ENCODE results near the gene PHLDA1. TPM values are rescaled to one million over a fixed set of nuclear protein-coding genes. Genes with fewer than 3 reads are reported as not detected.
A peak's percentile ranks its signal among the peaks of the same experiment; 100 is the strongest.

The PHLDA1 gene
- total and polyA plus RNA-seq, 2 of the 4 experiments (the other 2 are of a cell fraction) = 27.8 to 32.4 TPM

DNA sequence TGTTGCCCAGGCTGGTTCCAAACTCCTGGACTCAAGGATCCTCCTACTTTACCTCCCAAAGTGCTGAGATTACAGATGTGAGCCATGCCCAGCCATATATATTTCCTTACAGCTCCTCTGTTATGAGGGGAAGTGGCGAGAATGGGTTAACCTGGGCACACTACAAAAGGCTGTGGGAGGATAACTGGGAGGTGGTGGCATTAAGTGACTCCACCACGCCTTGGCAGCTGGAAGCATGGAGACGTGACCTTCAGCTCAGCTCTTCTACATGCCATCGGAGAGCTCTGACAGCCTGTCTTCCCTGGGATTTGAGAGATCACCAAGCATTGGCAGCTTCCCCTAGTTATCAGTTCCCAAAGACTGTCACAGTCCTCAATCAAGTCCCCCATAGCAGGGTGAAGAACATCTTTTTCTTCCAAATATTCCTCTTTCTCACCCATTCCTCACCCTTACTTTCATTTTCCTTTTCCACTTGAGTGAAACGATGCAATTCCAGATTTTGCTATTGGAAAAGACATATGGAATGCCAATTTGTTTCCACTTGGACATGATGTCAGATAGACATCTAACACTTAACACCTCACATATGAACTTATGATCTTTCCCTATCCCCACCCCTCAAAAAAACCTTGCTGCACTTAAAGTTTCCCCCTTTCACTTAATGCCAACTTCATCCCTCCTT, 48.5 kb downstream of the PHLDA1 start:
- dilution Hi-C loops (cut with HindIII; ENCODE audit: low sequenced_read_pairs, unreplicated experiment) (no loop called here), in situ Hi-C loops (cut with MboI; ENCODE audit: low sequenced_read_pairs) (no loop called here), intact Hi-C loops (cut with micrococcal nuclease) (no loop called here)
- Histone ChIP-seq H3K79me1 (ENCODE audit: low read depth in 1 of 2, low read length in 2 of 2) (peaks cover 8 to 43% of the 10 kb centered on the region in 2 experiments; a peak in 2 of 4 replicates), H3K4me3 (ENCODE audit: insufficient read depth, low read depth, low read length) (peak overlapping the region; percentile 35; the same call in 1 of the 2 replicates), H2BK15ac (ENCODE audit: low read depth, low read length) (peak overlapping the region; percentile 100), H3K27me3 (ENCODE audit: control insufficient read depth, insufficient read depth, low read length) (no peaks in the 10 kb centered on the region), H3K9ac (ENCODE audit: low read depth, low read length) (peak overlapping the region; percentile 80), H2AK9ac (replicated peaks; ENCODE audit: low read depth, low read length, poor library complexity) (peak overlapping the region; percentile 84), H3K4me2 (ENCODE audit: low read depth, low read length) (peak overlapping the region; percentile 89), H4K20me1 (ENCODE audit: insufficient read depth, low read length) (no peaks in the 10 kb centered on the region), H3K4me1 (ENCODE audit: control insufficient read depth, insufficient read depth, low read length) (peaks cover 22% of the 10 kb centered on the region), H4K8ac (ENCODE audit: low read depth in 2 of 2, low read length in 2 of 2) (peak overlapping the region; percentile 96 to 98), H2BK120ac (ENCODE audit: low read depth, low read length) (peak overlapping the region; percentile 99), H3K9me1 (ENCODE audit: insufficient read depth, low read length) (peaks cover 20% of the 10 kb centered on the region), H4K91ac (ENCODE audit: insufficient read depth, low read depth, low read length) (peak overlapping the region; percentile 98), H2BK5ac (ENCODE audit: low read depth, low read length, poor library complexity, severe bottlenecking) (peak overlapping the region; percentile 84), H3K56ac (ENCODE audit: extremely low read depth, insufficient read depth, low read length) (peak overlapping the region; percentile 96), H3K23ac (ENCODE audit: low read depth, low read length) (peak overlapping the region; percentile 99), H3K27ac (ENCODE audit: insufficient read depth, low read length) (peak overlapping the region; percentile 82), H3K9me3 (ENCODE audit: control insufficient read depth, insufficient read depth, low read length) (no peaks in the 10 kb centered on the region), H3K36me3 (ENCODE audit: control insufficient read depth, insufficient read depth, low read length) (no peaks in the 10 kb centered on the region), H4K5ac (ENCODE audit: low read depth, low read length) (peak overlapping the region; percentile 94), H3K18ac (ENCODE audit: low read depth, low read length) (peak overlapping the region; percentile 94), H3K4ac (ENCODE audit: low read depth, low read length) (peak overlapping the region; percentile 97), H2BK20ac (ENCODE audit: low read depth, low read length) (peak overlapping the region; percentile 100), H2AFZ (replicated peaks; ENCODE audit: low read length, poor library complexity) (peak overlapping the region; percentile 90), H2AK5ac (ENCODE audit: low read depth, low read length) (peak overlapping the region; percentile 99), H3K14ac (replicated peaks; ENCODE audit: low read depth, low read length) (peak overlapping the region; percentile 99)
- POLR2A ChIA-PET (ENCODE audit: unreplicated experiment) = interaction anchor here (0.5 kb wide), 1 partner anchor 42 kb away, joined by 3 read pairs; no protein-coding TSS in a partner anchor
- DNase-seq (no peak), ATAC-seq (ENCODE audit: low read depth) (no peak)
- WGBS, 2 experiments (ENCODE audit: extremely low coverage in 2 of 2, insufficient read length in 1 of 2) = 100% methylated on average over 1 of the region's 5 CpGs
- no TSS peak for BruUV-seq (replicated peaks)
- CTCF ChIA-PET = no interaction called here
- TF ChIP-seq MAZ (IDR thresholded peaks at IDR 0.05; ENCODE audit: borderline replicate concordance, low read depth, low read length) = no peak
- TF ChIP-seq MXI1 (IDR thresholded peaks at IDR 0.05; ENCODE audit: borderline replicate concordance, low read depth, low read length) = 0 out of 2 replicates have a peak, but pooled peaks have one; percentile 27
